Activated CD4-positive, alpha-beta T cell treated with anti-CD3 and anti-CD28 coated beads for 24 hours (primary cell): ENCODE results near the gene HMG20A.

Source experiments
- DNase-seq, 2 donors: peaks; one replicate each; pipeline ENCODE4 v3.0.0-alpha.2; 2020; ENCODE audit warnings: low read depth in 2 of 2

The HMG20A gene

GRCh38 chr15:77476995-77477394 lies 56.3 kb downstream of the HMG20A start:
- DNase-seq: no peak

GRCh38 chr15:77478051-77478450 lies 57.4 kb downstream of the HMG20A start:
- DNase-seq: no peak

- no peak for DNase-seq
Observed at GRCh38 chr15:77479015-77479414, 58.3 kb downstream of the HMG20A start.

GRCh38 chr15:77480859-77481633 lies 60.4 kb downstream of the HMG20A start:
- DNase-seq: no peak

- DNase-seq: no peak
Observed at GRCh38 chr15:77481670-77482069, 61.0 kb downstream of the HMG20A start.

GRCh38 chr15:77482570-77482969 lies 61.9 kb downstream of the HMG20A start:
- no peak for DNase-seq

- no peak for DNase-seq
Observed at GRCh38 chr15:77483425-77484140, 62.9 kb downstream of the HMG20A start.

GRCh38 chr15:77484994-77485393 lies 64.3 kb downstream of the HMG20A start:
- no peak for DNase-seq

GRCh38 chr15:77486542-77487468 lies 66.1 kb downstream of the HMG20A start:
- DNase-seq: no peak

GRCh38 chr15:77487469-77487842 lies 66.8 kb downstream of the HMG20A start:
- no peak for DNase-seq

GRCh38 chr15:77487888-77488287 lies 67.2 kb downstream of the HMG20A start:
- DNase-seq: no peak

- DNase-seq: no peak
Observed at GRCh38 chr15:77489647-77490046, 69.0 kb downstream of the HMG20A start.

GRCh38 chr15:77493324-77493907 lies 72.7 kb downstream of the HMG20A start:
- DNase-seq: no peak

GRCh38 chr15:77494073-77494867 lies 73.6 kb downstream of the HMG20A start:
- DNase-seq: no peak

- no peak for DNase-seq
Observed at GRCh38 chr15:77494964-77495363, 74.3 kb downstream of the HMG20A start.

GRCh38 chr15:77495838-77496596 lies 75.3 kb downstream of the HMG20A start:
- no peak for DNase-seq

- DNase-seq: peak; percentile 68 to 70
Observed at GRCh38 chr15:77496715-77497109, 76.0 kb downstream of the HMG20A start.

- DNase-seq: no peak
Observed at GRCh38 chr15:77497110-77497737, 76.5 kb downstream of the HMG20A start.

- no peak for DNase-seq
Observed at GRCh38 chr15:77497942-77498361, 77.3 kb downstream of the HMG20A start.
